GM12878 (cell line): Measurements from ENCODE around the gene FAM3B.

Experiments
- ASH2L ChIP-seq: fragments of 300-600, 200-600 bp; sonication (generic); IDR thresholded peaks from 2 replicates; pipeline ENCODE4 v1.6.1; 2017; ENCODE audit warnings: low read depth, mild to moderate bottlenecking, borderline replicate concordance
- CEBPB ChIP-seq, 2 experiments: fragments of 150-350 bp in 1 of 2; IDR thresholded peaks; 2 replicates each; pipeline ENCODE4 v1.6.1; 2012 to 2014; ENCODE audit warnings: low read depth in 2 of 2, low read length in 2 of 2, borderline replicate concordance in 1 of 2, inconsistent platforms in 1 of 2
- MAX ChIP-seq: IDR thresholded peaks from 2 replicates; pipeline ENCODE4 v1.6.1; 2012; ENCODE audit warnings: low read depth, low read length, improper control_type of control experiment
- NFYB ChIP-seq: IDR thresholded peaks from 2 replicates; pipeline ENCODE4 v1.6.1; 2011; ENCODE audit warnings: low read depth, mild to moderate bottlenecking, low read length, improper control_type of control experiment, moderate library complexity; ENCODE audit not compliant: insufficient read depth
- PBX3 ChIP-seq: IDR thresholded peaks from 2 replicates; pipeline ENCODE4 v1.6.1; 2011; ENCODE audit warnings: mild to moderate bottlenecking, low read depth, low read length, moderate library complexity; ENCODE audit not compliant: insufficient replicate concordance
- RFX5 ChIP-seq: IDR thresholded peaks from 2 replicates; pipeline ENCODE4 v1.6.1; 2011; ENCODE audit warnings: low read depth, low read length, improper control_type of control experiment
- SIN3A ChIP-seq: IDR thresholded peaks from 2 replicates; pipeline ENCODE4 v1.6.1; 2012; ENCODE audit warnings: low read depth, low read length, improper control_type of control experiment
- TCF3 ChIP-seq: IDR thresholded peaks from 2 replicates; pipeline ENCODE4 v1.6.1; 2012; ENCODE audit warnings: low read depth, mild to moderate bottlenecking, low read length, borderline replicate concordance; ENCODE audit not compliant: insufficient read depth
- TF ChIP-seq, protein P1 (sequence below), 3 experiments: IDR thresholded peaks in 2 of 3; conservative IDR thresholded peaks in 1 of 3; 2 replicates each; pipeline ENCODE4 v1.5.1; 2011; ENCODE audit warnings: low read depth in 3 of 3, low read length in 3 of 3, mild to moderate bottlenecking in 3 of 3, control low read depth in 2 of 3, moderate library complexity in 2 of 3, inconsistent platforms in 1 of 3, mixed read lengths in 1 of 3; ENCODE audit not compliant: control insufficient read depth in 2 of 3, insufficient read depth in 1 of 3; ENCODE audit errors: extremely low read depth in 1 of 3

GRCh38 chr21:41362605-41363369 is 46.2 kb downstream of the FAM3B start:
- TF ChIP-seq MAX: no peak
- no peak for TF ChIP-seq RFX5
- TF ChIP-seq ASH2L: no peak
- TF ChIP-seq, protein P1, sequence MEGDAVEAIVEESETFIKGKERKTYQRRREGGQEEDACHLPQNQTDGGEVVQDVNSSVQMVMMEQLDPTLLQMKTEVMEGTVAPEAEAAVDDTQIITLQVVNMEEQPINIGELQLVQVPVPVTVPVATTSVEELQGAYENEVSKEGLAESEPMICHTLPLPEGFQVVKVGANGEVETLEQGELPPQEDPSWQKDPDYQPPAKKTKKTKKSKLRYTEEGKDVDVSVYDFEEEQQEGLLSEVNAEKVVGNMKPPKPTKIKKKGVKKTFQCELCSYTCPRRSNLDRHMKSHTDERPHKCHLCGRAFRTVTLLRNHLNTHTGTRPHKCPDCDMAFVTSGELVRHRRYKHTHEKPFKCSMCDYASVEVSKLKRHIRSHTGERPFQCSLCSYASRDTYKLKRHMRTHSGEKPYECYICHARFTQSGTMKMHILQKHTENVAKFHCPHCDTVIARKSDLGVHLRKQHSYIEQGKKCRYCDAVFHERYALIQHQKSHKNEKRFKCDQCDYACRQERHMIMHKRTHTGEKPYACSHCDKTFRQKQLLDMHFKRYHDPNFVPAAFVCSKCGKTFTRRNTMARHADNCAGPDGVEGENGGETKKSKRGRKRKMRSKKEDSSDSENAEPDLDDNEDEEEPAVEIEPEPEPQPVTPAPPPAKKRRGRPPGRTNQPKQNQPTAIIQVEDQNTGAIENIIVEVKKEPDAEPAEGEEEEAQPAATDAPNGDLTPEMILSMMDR (IDR thresholded peaks at IDR 0.05 in 2 of 3, conservative IDR thresholded peaks at IDR 0.05 in 1 of 3; ENCODE audit: control insufficient read depth in 2 of 3, extremely low read depth in 1 of 3, insufficient read depth in 1 of 3, low read depth in 3 of 3, low read length in 3 of 3): no peak
- no peak for TF ChIP-seq CEBPB (IDR thresholded peaks at IDR 0.05; ENCODE audit: borderline replicate concordance in 1 of 2, low read depth in 2 of 2, low read length in 2 of 2)
- no peak for TF ChIP-seq PBX3
- TF ChIP-seq SIN3A: no peak
- no peak for TF ChIP-seq NFYB
- no peak for TF ChIP-seq TCF3
